Melanocyte of skin (primary cell): Measurements from ENCODE around the gene SLC35B4. TPM values are rescaled to one million over a fixed set of nuclear protein-coding genes. Genes with fewer than 3 reads are reported as not detected.

Experiments used
- total RNA-seq, 2 donors: library from RNA; depleted of rRNA; stranded (reverse); fragments of >200 nt; gene quantifications; 2 replicates each; pipeline ENCODE4 v1.2.3, GENCODE V29; 2012

Gene SLC35B4
- total RNA-seq: 10 to 100 TPM; 22.7 to 31.0 TPM

GRCh38 chr7:134316539-134317344 is at the start of gene SLC35B4:
Gene SLC35B4, minus strand, starts transcription at chr7:134316930. Its CDS starts 179 bp downstream, at chr7:134316751.

Other genes starting within 250 kb of the SLC35B4 start
- gene LRGUK, start 189.6 kb downstream of the SLC35B4 start, total RNA-seq: under 1 TPM; 0.33 to 0.34 TPM
- 100 to 1,000 TPM in 1 of 2 donors, 10 to 100 TPM in 1; 96.7 to 137 TPM for gene AKR1B1, start 142.2 kb upstream of the SLC35B4 start, total RNA-seq
- under 1 TPM in 1 of 2 donors, not detected in 1; 0.34 TPM for gene AKR1B10, start 210.6 kb upstream of the SLC35B4 start, total RNA-seq
- gene AKR1B15, start 232.2 kb upstream of the SLC35B4 start, total RNA-seq: not detected